ENCODE results near the gene SH3GL3. TPM values are rescaled to one million over a fixed set of nuclear protein-coding genes. Genes with fewer than 3 reads are reported as not detected.

SH3GL3 gene
- polyA plus RNA-seq, 1 donor = 3.9 TPM

- no peak for DNase-seq
These were observed 15.9 kb downstream of the SH3GL3 start for GRCh38 chr15:83462953-83463433.

GRCh38 chr15:83470887-83471286 is 23.7 kb downstream of the SH3GL3 start:
- DNase-seq = no peak

GRCh38 chr15:83471307-83471866 is 24.2 kb downstream of the SH3GL3 start:
- DNase-seq = no peak

GRCh38 chr15:83472151-83472550 is 25.0 kb downstream of the SH3GL3 start:
- DNase-seq = no peak

DNA sequence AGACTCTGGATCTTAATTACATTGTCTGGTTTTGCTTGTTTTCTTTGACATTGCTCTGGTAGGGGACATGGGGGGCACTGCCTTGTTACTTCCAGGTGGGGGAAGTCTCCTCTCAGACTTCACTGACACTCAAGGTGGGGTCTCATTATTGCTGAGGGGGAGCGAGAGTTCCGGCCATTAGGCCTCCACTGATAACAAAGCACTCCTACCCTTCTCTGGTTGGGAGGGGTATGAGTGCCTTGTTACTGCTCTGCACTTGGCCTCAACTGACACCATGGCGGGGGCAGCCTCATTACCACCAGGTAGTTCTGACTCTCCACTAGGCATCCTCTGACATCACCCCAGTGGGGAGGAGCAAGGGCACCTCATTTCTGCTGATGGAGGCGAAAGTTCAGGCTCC is 25.7 kb downstream of the SH3GL3 start:
- no peak for DNase-seq

DNA sequence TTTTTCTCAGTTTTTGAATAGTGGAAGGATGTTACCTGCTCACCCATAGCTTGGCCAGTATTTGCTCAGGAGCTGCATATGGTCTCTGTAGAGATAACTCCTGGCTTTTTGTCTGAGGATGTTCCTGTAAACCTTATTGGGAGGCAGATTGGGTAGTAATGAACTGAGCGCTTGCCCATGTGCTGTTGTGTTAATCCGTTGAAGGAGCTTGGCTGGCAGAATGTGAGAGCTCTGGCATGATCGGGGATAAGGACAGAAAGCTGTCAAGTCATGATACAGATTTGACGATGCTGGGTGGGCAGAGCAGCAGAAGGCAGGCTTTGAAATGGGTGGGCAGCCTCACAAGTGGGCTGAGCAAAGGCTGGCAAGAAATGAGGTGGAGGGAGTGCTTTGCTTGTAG is 27.4 kb downstream of the SH3GL3 start:
- no peak for DNase-seq

DNA sequence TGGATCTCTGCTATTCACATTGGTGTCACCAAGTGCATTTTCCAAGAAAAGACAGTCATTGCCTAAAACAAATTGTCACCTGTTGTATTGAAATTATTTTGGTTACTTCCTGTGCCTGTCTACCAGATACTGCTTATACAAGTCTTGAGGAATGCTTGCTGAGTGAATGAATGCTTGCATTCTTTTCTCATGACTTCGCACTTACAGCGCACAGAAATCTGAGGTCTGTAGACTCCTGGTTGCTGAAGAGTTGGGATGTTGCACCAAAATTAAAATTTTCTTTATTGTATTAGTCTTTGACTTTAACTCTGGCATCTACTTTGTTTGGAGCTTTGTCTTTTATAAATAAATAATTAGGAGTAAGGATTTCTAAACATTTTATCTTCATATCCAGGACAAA is 28.4 kb downstream of the SH3GL3 start:
- no peak for DNase-seq

- DNase-seq = no peak
These were observed 28.9 kb downstream of the SH3GL3 start for GRCh38 chr15:83476066-83476465.

- DNase-seq = no peak
These were observed 29.6 kb downstream of the SH3GL3 start for GRCh38 chr15:83476708-83477107.

GRCh38 chr15:83477172-83477807 is 30.1 kb downstream of the SH3GL3 start:
- DNase-seq = peak; percentile 34

DNA sequence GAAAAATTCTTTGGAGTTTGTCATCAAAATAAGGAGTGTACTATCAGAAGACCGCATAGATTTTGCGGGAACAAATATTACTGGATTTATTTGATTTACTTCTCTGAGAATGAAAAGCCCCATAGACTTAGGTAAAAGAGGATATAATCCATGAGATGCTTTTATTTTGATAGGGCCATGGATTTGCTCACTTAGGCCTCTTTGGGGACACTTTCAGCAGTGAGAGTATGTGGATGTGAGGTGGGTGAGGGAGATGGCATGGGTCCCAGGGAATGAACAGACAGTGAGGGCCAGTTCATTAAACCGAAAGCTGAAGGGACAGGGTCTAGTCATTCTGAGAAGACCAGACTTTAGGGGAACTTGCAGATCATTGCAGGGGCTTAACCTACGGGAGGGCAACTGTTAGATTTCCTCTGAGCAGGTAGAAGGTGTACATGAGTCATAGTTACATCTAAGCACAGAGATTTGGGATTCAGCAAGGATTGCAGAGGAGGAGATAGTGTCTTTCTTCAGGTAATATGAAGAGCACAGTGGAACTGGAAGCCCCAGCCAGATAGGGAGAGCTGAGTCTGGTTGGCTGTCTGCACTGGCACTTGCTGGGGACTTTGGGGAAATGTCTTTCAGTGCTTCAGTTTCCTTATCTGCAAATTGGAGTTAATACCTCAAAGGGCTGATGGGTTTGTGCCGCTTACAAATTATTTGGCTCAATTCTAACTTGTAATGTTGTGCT is 30.8 kb downstream of the SH3GL3 start:
- DNase-seq = no peak

GRCh38 chr15:83483612-83484011 is 36.5 kb downstream of the SH3GL3 start:
- no peak for DNase-seq

GRCh38 chr15:83484636-83485035 is 37.5 kb downstream of the SH3GL3 start:
- no peak for DNase-seq

DNA sequence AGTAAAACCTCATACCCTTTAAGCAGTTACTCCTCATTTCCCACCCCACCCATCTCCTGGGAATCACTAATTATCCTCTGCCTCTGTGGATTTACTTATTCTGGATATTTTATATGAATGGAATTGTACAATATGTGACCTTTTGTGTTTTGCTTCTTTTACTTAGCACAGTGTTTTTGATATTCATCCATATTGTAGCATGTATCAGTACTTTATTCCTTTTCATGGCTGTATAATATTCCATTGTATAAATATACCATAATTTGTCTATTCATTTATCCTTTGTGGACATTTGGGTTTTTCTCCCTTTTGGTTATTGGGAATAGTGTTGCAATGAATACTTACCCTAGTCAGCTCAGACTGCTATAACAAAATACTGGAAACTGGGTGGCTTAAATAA is 39.2 kb downstream of the SH3GL3 start:
- no peak for DNase-seq

GRCh38 chr15:83487519-83487918 is 40.4 kb downstream of the SH3GL3 start:
- no peak for DNase-seq

DNA sequence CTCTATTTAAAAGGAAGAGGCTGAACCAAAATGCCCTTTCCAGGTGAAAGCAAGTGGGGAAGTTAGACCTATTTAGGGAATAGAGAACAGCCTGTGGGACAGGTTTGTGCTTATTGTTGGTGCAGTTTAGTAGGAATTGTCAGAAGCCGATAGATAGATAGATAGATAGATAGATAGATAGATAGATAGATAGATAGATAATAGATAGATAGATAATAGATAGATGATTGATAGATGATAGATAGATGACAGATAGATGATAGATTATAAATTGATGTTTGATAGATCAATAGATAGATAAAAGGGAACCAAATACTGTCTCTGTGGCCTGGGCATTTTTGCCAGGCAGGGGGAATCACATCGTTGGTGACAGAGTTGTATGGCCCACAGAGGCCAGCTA is 42.5 kb downstream of the SH3GL3 start:
- DNase-seq = no peak

- DNase-seq = no peak
These were observed 44.3 kb downstream of the SH3GL3 start for GRCh38 chr15:83491486-83491885.

GRCh38 chr15:83496766-83497165 is 49.6 kb downstream of the SH3GL3 start:
- no peak for DNase-seq

GRCh38 chr15:83498374-83498773 is 51.2 kb downstream of the SH3GL3 start:
- DNase-seq = no peak

DNA sequence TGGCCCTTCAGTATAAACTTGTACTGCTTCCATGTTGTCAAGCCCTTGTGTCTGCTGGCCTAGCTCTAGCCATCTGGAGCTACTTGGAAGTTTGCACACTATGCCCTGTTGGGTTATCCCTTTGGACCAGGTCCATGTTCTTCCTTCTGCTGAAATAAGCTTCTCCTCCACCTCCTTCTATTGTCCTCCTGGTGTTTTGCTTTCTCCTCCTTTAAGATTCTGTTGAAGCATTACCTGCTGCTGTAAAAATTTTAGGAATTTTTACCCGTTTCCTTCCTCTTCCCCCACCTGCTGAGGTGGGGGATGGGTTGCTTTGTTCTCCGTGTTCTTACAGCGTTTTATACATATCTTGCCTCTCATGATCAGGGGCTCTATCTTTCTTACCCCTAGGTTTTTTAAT is 51.7 kb downstream of the SH3GL3 start:
- DNase-seq = no peak

DNA sequence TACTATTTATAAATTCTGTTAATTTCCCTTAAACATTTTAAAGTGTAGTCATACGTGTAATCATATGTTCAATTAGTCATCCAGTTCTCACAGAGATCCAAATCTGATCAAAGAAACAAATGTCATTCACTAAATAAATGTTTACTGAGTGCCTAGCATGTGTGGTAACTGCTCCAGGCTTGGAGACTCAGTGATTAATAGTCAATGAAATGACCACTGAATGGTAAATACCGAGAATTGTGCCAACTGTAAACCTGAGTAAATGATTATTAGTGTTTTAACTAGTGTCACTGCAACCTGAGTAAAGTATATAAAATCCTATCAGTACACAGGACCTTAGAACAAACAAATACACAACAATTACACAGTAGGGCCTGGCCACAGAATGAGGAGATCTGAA is 52.3 kb downstream of the SH3GL3 start:
- DNase-seq = no peak

GRCh38 chr15:83503595-83504364 is 56.6 kb downstream of the SH3GL3 start:
- no peak for DNase-seq

DNA sequence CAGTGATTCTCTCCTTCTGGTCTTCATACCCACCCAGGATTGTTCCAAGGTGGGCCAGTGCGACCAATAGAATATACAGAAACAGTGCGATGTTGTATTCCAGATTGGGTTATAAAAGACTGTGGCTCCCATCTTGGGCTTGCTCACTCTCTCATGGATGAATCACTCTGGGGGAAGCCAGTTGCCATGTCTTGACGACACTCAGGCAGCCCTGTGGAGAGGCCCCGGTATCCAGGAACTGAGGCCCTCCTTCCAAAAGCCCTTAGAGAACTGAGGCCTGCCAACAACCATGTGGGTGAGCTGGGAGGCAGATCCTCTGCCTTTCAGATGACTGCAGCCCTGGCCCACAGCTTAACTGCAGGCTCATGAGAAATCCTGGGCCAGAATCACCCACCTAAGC is 57.2 kb downstream of the SH3GL3 start:
- no peak for DNase-seq
